Measurements from ENCODE around the gene B3GALNT2. TPM values are rescaled to one million over a fixed set of nuclear protein-coding genes. Genes with fewer than 3 reads are reported as not detected.
"Not testable (repeated sequence)": the region's sequence is repeated elsewhere in the genome, so short reads cannot be mapped to it uniquely, and the experiment has no call there.

B3GALNT2 gene
- total RNA-seq, 6 donors from 2014 or later = 11.0 to 27.3 (median 22.1) TPM

DNA sequence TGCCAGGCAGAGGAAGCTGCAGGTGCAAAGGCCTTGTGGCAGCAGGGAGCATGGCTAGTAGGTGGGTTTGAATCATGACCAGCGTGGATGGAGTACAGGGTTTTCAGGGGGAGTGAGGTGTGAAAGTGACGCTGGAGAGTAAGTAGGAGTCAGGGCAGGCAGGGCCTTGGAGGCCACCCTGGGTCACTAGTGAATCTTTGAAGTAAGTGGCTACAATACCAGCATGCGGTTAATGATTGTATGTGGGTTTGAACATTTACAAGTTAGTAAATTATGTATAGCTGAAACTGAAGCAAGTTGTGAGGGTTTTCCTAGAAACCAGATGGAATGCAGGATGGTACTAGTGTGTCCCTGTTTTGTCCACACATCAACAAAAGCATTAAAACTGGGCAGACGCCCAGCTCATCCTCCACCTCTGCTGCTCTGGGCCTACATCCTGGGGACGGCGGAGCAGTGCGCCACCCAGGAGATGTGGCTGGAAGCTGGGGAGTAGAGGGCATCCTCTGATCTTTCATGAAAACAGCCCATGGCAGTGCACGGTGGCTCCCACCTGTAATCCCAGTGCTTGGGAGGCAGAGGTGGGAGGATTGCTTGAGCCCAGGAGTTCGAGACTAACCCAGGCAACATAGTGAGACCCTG lies 41.2 kb upstream of the B3GALNT2 start:
- no peaks in the 10 kb centered on the region for H3K27me3 ChIP-seq
- WGBS, 2 donors = 85 to 91% methylated on average over 9 of the region's 9 CpGs
- H3K9me3 ChIP-seq = no peaks in the 10 kb centered on the region
- no peaks in the 10 kb centered on the region for H3K36me3 ChIP-seq
- H3K4me3 ChIP-seq = no peak overlapping the region
- no peak overlapping the region for H3K27ac ChIP-seq
- no peak for TF ChIP-seq POLR2A (IDR thresholded peaks at IDR 0.05)
- TF ChIP-seq, protein P1, sequence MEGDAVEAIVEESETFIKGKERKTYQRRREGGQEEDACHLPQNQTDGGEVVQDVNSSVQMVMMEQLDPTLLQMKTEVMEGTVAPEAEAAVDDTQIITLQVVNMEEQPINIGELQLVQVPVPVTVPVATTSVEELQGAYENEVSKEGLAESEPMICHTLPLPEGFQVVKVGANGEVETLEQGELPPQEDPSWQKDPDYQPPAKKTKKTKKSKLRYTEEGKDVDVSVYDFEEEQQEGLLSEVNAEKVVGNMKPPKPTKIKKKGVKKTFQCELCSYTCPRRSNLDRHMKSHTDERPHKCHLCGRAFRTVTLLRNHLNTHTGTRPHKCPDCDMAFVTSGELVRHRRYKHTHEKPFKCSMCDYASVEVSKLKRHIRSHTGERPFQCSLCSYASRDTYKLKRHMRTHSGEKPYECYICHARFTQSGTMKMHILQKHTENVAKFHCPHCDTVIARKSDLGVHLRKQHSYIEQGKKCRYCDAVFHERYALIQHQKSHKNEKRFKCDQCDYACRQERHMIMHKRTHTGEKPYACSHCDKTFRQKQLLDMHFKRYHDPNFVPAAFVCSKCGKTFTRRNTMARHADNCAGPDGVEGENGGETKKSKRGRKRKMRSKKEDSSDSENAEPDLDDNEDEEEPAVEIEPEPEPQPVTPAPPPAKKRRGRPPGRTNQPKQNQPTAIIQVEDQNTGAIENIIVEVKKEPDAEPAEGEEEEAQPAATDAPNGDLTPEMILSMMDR (IDR thresholded peaks at IDR 0.05) = no peak
- no peak for TF ChIP-seq POLR2AphosphoS5 (IDR thresholded peaks at IDR 0.05)
- no peak for TF ChIP-seq EP300 (IDR thresholded peaks at IDR 0.05)
- ATAC-seq (ENCODE audit: low FRiP score in 2 of 2) (no peak), DNase-seq (no peak)
- no peaks in the 10 kb centered on the region for H3K4me1 ChIP-seq

DNA sequence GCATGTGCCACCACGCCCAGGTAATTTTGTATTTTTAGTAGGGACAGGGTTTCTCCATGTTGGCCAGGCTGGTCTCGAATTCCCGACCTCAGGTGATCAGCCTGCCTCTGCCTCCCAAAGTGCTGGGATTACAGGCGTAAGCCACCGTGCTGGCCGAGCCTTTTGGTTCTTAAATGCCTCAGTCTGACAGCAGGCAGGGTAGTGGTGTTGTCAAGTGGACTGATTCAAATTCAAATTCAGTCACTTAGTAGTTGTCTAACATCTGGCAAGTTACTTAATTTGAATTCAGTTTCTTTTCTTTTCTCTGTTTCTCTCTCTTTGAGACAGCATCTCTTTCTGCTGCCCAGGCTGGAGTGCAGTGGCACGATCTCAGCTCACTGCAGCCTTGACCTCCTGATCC lies 38.6 kb upstream of the B3GALNT2 start:
- 75 to 76% methylated on average over 7 of the region's 7 CpGs for WGBS, 2 donors
- not testable (repeated sequence) for H3K9me3 ChIP-seq; H3K36me3 ChIP-seq; H3K27ac ChIP-seq; DNase-seq; H3K4me1 ChIP-seq; H3K4me3 ChIP-seq; ATAC-seq (ENCODE audit: low FRiP score in 2 of 2); H3K27me3 ChIP-seq

DNA sequence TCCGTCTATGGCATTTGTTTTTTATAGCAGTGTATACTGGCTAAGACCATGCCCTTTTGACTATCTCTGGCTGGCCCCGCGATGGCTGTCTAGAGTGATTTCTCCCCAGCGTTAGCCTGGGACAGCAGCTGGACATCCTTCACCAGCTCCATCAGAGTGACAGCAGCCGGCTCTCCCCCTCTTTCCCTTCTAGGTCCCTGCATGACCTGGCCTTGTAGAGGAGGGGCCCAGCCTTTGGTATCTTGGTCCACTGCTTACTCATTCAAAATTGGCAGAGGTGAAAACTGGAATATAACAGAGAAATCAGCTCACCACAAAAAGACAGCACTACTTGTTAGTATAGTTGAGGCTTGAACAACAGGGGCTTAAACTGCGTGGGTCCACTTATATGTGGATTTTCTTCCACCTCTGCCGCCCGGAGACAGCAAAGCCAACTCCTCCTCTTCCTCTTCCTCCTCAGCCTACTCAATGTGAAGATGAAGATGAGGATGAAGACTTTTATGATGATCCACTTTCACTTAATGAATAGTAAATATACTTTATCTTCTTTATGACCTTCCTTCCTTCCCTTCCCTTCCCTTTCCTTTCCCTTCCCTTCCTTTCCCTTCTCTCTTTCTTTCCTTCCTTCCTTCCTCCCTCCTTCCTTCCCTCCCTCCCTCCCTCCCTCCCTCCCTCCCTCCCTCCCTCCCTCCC lies 29.4 kb upstream of the B3GALNT2 start:
- ATAC-seq (ENCODE audit: low FRiP score in 2 of 2) (no peak), DNase-seq (no peak)
- Histone ChIP-seq H3K4me1 (no peaks in the 10 kb centered on the region), H3K27me3 (no peaks in the 10 kb centered on the region), H3K4me3 (no peak overlapping the region), H3K9me3 (no peaks in the 10 kb centered on the region), H3K27ac (no peak overlapping the region), H3K36me3 (no peaks in the 10 kb centered on the region)
- 65 to 75% methylated on average over 8 of the region's 8 CpGs for WGBS, 2 donors
- TF ChIP-seq POLR2A (IDR thresholded peaks at IDR 0.05) (no peak), POLR2AphosphoS5 (IDR thresholded peaks at IDR 0.05) (no peak), EP300 (IDR thresholded peaks at IDR 0.05) (no peak)
- TF ChIP-seq, protein P1 (IDR thresholded peaks at IDR 0.05) = no peak

DNA sequence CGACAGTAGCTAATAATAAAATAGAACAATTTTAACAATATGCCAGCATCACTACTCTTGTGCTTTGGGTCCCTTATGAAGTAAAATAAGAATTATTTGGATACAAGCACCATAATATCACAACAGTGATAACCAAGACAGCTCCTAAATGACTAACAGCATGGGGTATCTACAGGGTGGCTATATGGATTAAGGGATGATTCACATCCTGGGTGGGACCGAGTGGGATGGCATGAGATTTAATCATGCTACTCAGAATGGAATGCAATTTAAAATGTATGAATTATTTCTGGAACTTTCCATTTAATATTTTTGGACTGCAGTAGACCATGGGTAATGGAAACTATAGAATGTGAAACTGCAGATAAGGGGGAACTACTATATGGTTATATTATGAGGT lies 28.1 kb upstream of the B3GALNT2 start:
- ATAC-seq (ENCODE audit: low FRiP score in 2 of 2) (no peak), DNase-seq (no peak)
- Histone ChIP-seq H3K36me3 (no peaks in the 10 kb centered on the region), H3K4me3 (no peak overlapping the region), H3K4me1 (no peaks in the 10 kb centered on the region), H3K27ac (no peak overlapping the region), H3K9me3 (no peaks in the 10 kb centered on the region), H3K27me3 (no peaks in the 10 kb centered on the region)
- WGBS, 2 donors = 79 to 82% methylated on average over 2 of the region's 2 CpGs
- TF ChIP-seq POLR2AphosphoS5 (IDR thresholded peaks at IDR 0.05) (no peak), POLR2A (IDR thresholded peaks at IDR 0.05) (no peak), EP300 (IDR thresholded peaks at IDR 0.05) (no peak)

DNA sequence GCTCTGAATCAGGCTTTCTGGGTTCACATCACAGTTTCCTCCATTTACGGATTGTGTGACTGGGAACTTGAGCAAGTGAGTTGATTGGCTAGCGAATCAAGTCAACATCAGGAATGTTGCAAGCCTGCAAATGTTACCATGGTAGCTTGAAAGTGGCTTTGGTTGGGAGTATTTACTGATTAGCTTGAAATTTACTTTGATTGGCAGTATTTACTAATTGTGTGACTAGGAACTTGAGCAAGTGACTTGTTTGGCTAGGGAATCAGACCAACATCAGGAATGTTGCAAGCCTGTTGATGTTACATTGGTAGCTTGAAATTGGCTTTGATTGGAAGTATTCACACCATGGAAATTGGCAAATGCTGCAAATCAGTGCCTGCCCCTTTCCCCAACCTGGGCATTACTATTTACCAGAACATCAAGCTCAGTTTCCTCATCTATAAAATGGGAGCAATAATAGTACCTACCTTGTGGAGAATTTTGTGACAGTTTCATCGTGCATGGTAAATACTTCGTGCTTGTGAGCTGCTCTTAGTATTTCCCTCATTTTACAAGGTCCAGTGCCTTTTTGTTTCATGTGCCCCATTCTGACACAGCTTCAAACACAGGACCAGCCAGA lies 23.1 kb upstream of the B3GALNT2 start:
- Histone ChIP-seq H3K4me3 (no peak overlapping the region), H3K27ac (no peak overlapping the region), H3K9me3 (no peaks in the 10 kb centered on the region), H3K36me3 (no peaks in the 10 kb centered on the region), H3K27me3 (no peaks in the 10 kb centered on the region), H3K4me1 (no peaks in the 10 kb centered on the region)
- no peak for ATAC-seq (ENCODE audit: low FRiP score in 2 of 2)
- TF ChIP-seq, protein P1 (IDR thresholded peaks at IDR 0.05) = no peak
- no peak for TF ChIP-seq EP300 (IDR thresholded peaks at IDR 0.05)
- TF ChIP-seq POLR2A (IDR thresholded peaks at IDR 0.05) = no peak
- no peak for TF ChIP-seq POLR2AphosphoS5 (IDR thresholded peaks at IDR 0.05)
- DNase-seq = no peak
- 72% methylated on average over 4 of the region's 4 CpGs for WGBS, 2 donors

Data from upper lobe of left lung (tissue), 6 donors.